Endothelial cell of umbilical vein (primary cell): ENCODE measurements around the gene RBAK. TPM values are rescaled to one million over a fixed set of nuclear protein-coding genes. Genes with fewer than 3 reads are reported as not detected.

ENCODE experiments used
- BruUV-seq: library from RNA; stranded (reverse); fragments of 400-500 nt; replicated peaks from 2 replicates; lab custom pipeline; 2021; lab: Mats Ljungman, UMichigan
- CTCF ChIA-PET: fragments of 300-600, 350-600 bp; sonication (Branson Sonifier 250); formaldehyde crosslinking; loops from one replicate; lab custom pipeline; 2021; ENCODE audit warnings: antibody characterized with exemption, inconsistent platforms; lab: Charles Lee
- POLR2A ChIA-PET: fragments of 300-600, 350-600 bp; sonication (Branson Sonifier 250); formaldehyde crosslinking; loops from one replicate; lab custom pipeline; 2021; ENCODE audit warnings: antibody characterized with exemption, inconsistent platforms; lab: Charles Lee
- DNase-seq: peaks from one replicate; pipeline ENCODE4 v3.0.0-alpha.2; 2011; ENCODE audit warnings: low read depth, low spot score
- FAIRE-seq: peaks from 2 replicates; lab custom pipeline; 2011; peaks lifted over from hg19 to GRCh38; lab: Jason Lieb, UNC
- H2AFZ ChIP-seq: 2 replicates; pipeline ENCODE4 v1.6.0; 2012; ENCODE audit warnings: low read depth, low read length, control low read depth, inconsistent platforms
- H3K27ac ChIP-seq: 2 replicates; pipeline ENCODE4 v1.5.1; 2011; ENCODE audit warnings: low read depth, mild to moderate bottlenecking, control low read depth, low read length, moderate library complexity; ENCODE audit not compliant: insufficient read depth
- H3K27me3 ChIP-seq, 2 experiments: 2 replicates each; pipeline versions ENCODE4 v1.6.0 to v1.6.1; 2011; ENCODE audit warnings: low read length in 2 of 2, mixed read lengths in 1 of 2; ENCODE audit not compliant: control insufficient read depth in 2 of 2, insufficient read depth in 2 of 2
- H3K36me3 ChIP-seq, 2 experiments: 2 replicates in 1 of 2; 3 replicates in 1 of 2; pipeline ENCODE4 v1.5.1; 2011; ENCODE audit warnings: low read length in 2 of 2, mild to moderate bottlenecking in 1 of 2, moderate library complexity in 1 of 2; ENCODE audit not compliant: control insufficient read depth in 2 of 2, insufficient read depth in 2 of 2; ENCODE audit errors: extremely low read depth in 1 of 2
- H3K4me1 ChIP-seq: 3 replicates; pipeline ENCODE4 v1.5.1; 2011; ENCODE audit warnings: mild to moderate bottlenecking, low read length; ENCODE audit not compliant: control insufficient read depth, insufficient read depth; ENCODE audit errors: extremely low read depth
- H3K4me2 ChIP-seq: 2 replicates; pipeline ENCODE4 v1.6.1; 2011; ENCODE audit warnings: low read length, control low read depth, mixed read lengths; ENCODE audit not compliant: insufficient read depth
- H3K4me3 ChIP-seq, 3 experiments: fragments of 200-600 bp in 1 of 3; sonication (generic), shearing (Covaris generic) in 1 of 3; replicated peaks in 1 of 3; 2 replicates each; pipeline ENCODE4 v1.5.1; 2011 to 2016; ENCODE audit warnings: control low read depth in 3 of 3, low read length in 3 of 3, mild to moderate bottlenecking in 2 of 3, inconsistent platforms in 1 of 3, low read depth in 1 of 3, moderate library complexity in 1 of 3; ENCODE audit not compliant: insufficient read depth in 1 of 3
- H3K79me2 ChIP-seq: 2 replicates; pipeline ENCODE4 v1.6.0; 2012; ENCODE audit warnings: low read length, inconsistent platforms; ENCODE audit not compliant: control insufficient read depth, insufficient read depth
- H3K9ac ChIP-seq: replicated peaks from 2 replicates; pipeline ENCODE3; 2011; ENCODE audit warnings: low read length, control low read depth; ENCODE audit not compliant: insufficient read depth; ENCODE audit errors: extremely low read depth
- H3K9me1 ChIP-seq: replicated peaks from 3 replicates; pipeline ENCODE4 v1.6.0; 2011; ENCODE audit warnings: mild to moderate bottlenecking, low read length; ENCODE audit not compliant: control insufficient read depth, insufficient read depth; ENCODE audit errors: extremely low read depth
- H3K9me3 ChIP-seq: replicated peaks from 2 replicates; pipeline ENCODE4 v1.5.1; 2012; ENCODE audit warnings: low read length, inconsistent platforms; ENCODE audit not compliant: control insufficient read depth, insufficient read depth
- H4K20me1 ChIP-seq: replicated peaks from 2 replicates; pipeline ENCODE3; 2011; ENCODE audit warnings: mild to moderate bottlenecking, low read length; ENCODE audit not compliant: control insufficient read depth, insufficient read depth; ENCODE audit errors: extremely low read depth
- CTCF ChIP-seq, 2 donors: IDR thresholded peaks; 1 replicate in 1 of 2; 2 replicates in 1 of 2; pipeline ENCODE4 v1.5.1; 2011; ENCODE audit warnings: low read length in 2 of 2, mild to moderate bottlenecking in 2 of 2, moderate library complexity in 2 of 2, control low read depth in 1 of 2, inconsistent platforms in 1 of 2, low read depth in 1 of 2; ENCODE audit not compliant: insufficient read depth in 1 of 2; ENCODE audit errors: extremely low read depth in 1 of 2
- EZH2 ChIP-seq: IDR thresholded peaks from 2 replicates; pipeline ENCODE4 v1.6.1; 2012; ENCODE audit warnings: borderline replicate concordance, low read depth, mild to moderate bottlenecking, moderate library complexity, low read length, inconsistent platforms; ENCODE audit not compliant: severe bottlenecking
- FOS ChIP-seq: IDR thresholded peaks from 2 replicates; pipeline ENCODE4 v1.6.1; 2011; ENCODE audit warnings: mild to moderate bottlenecking, low read length, moderate library complexity, borderline replicate concordance; ENCODE audit not compliant: insufficient read depth
- GATA2 ChIP-seq: IDR thresholded peaks from 2 replicates; pipeline ENCODE4 v1.7.0; 2011; ENCODE audit warnings: low read depth, mild to moderate bottlenecking, moderate library complexity, mixed read lengths, low read length; ENCODE audit not compliant: insufficient read length, insufficient read depth
- JUN ChIP-seq: IDR thresholded peaks from 2 replicates; pipeline ENCODE4 v1.6.1; 2011; ENCODE audit warnings: borderline replicate concordance, low read depth; ENCODE audit not compliant: insufficient read length, insufficient read depth
- MAX ChIP-seq: IDR thresholded peaks from 2 replicates; pipeline ENCODE4 v1.6.1; 2011; ENCODE audit not compliant: insufficient read depth, insufficient read length
- MYC ChIP-seq: IDR thresholded peaks from one replicate; pipeline ENCODE4 v1.6.1; 2011; ENCODE audit warnings: mild to moderate bottlenecking, low read depth, low read length
- POLR2A ChIP-seq: IDR thresholded peaks from 2 replicates; pipeline ENCODE4 v1.6.1; 2012; ENCODE audit warnings: low read depth, mild to moderate bottlenecking, control low read depth, low read length
- POLR2AphosphoS5 ChIP-seq: IDR thresholded peaks from 2 replicates; pipeline ENCODE4 v1.6.1; 2012; ENCODE audit warnings: low read depth, mild to moderate bottlenecking, control low read depth, low read length, moderate library complexity; ENCODE audit not compliant: insufficient read depth
- dilution Hi-C: fragments of 300-500 bp; cut with MboI; formaldehyde crosslinking; loops from one replicate; pipeline ENCODE4 v1.15.0; 2019; ENCODE audit warnings: low sequenced_read_pairs; ENCODE audit not compliant: extremely low pct_ligation_motif_present
- intact Hi-C: fragments of 100-400 bp; cut with micrococcal nuclease; formaldehyde crosslinking; loops from one replicate; pipeline ENCODE4 v1.10.0; 2022
- polyA plus RNA-seq, 4 experiments: library from polyadenylated mRNA; depleted of rRNA in 3 of 4; stranded (reverse) in 3 of 4; unstranded in 1 of 4; fragments of >200 nt; gene quantifications; 2 replicates each; pipeline versions ENCODE4 v1.2.1 to v1.2.3, GENCODE V29; 2011 to 2012; ENCODE audit warnings: missing spikeins in 1 of 4
- total RNA-seq: library from RNA; stranded (reverse); gene quantifications from 2 replicates; pipeline ENCODE4 v1.2.3, GENCODE V29; 2021

The RBAK gene
- total and polyA plus RNA-seq, 2 donors (not counting 3 experiments of a cell fraction or from before 2014, with no cell fraction given) = 1.4 to 8.6 TPM

- Histone ChIP-seq H3K4me1 (no peaks in the 10 kb centered on the region), H2AFZ (no peak overlapping the region), H3K4me2 (no peak overlapping the region), H3K27me3 (no peaks in the 10 kb centered on the region), H3K36me3 (peaks cover 2 to 3% of the 10 kb centered on the region in 2 experiments), H3K9ac (no peak overlapping the region), H3K27ac (no peak overlapping the region), H3K9me1 (no peaks in the 10 kb centered on the region), H3K4me3 (no peak overlapping the region), H3K9me3 (no peaks in the 10 kb centered on the region), H3K79me2 (no peaks in the 10 kb centered on the region), H4K20me1 (no peaks in the 10 kb centered on the region)
- ChIA-PET CTCF (no interaction called here), POLR2A (no interaction called here)
- DNase-seq = no peak
- BruUV-seq = TSS peak; percentile 7
- intact Hi-C loops (no loop called here), dilution Hi-C loops (no loop called here)
- TF ChIP-seq FOS (no peak), JUN (no peak), GATA2 (no peak), MAX (no peak), CTCF (IDR thresholded peaks at IDR 0.05; ENCODE audit: extremely low read depth in 1 of 2, insufficient read depth in 1 of 2, low read depth in 1 of 2, low read length in 2 of 2) (no peak)
- FAIRE-seq = no peak
Measured at GRCh38 chr7:5001911-5002310, 43.7 kb upstream of the RBAK start.

GRCh38 chr7:5005066-5005465, 40.6 kb upstream of the RBAK start:
- H3K4me2 ChIP-seq = no peak overlapping the region
- no peaks in the 10 kb centered on the region for H3K79me2 ChIP-seq
- H3K36me3 ChIP-seq = no peaks in the 10 kb centered on the region
- no peaks in the 10 kb centered on the region for H3K4me1 ChIP-seq
- DNase-seq = no peak
- BruUV-seq = no TSS peak
- CTCF ChIA-PET = no interaction called here
- H3K27me3 ChIP-seq = no peaks in the 10 kb centered on the region
- H3K4me3 ChIP-seq = no peak overlapping the region
- no peak overlapping the region for H2AFZ ChIP-seq
- H3K9me1 ChIP-seq = no peaks in the 10 kb centered on the region
- no peak overlapping the region for H3K9ac ChIP-seq
- intact Hi-C loops = no loop called here
- POLR2A ChIA-PET = no interaction called here
- no peak for TF ChIP-seq POLR2AphosphoS5
- no peak for TF ChIP-seq FOS
- no peak for TF ChIP-seq CTCF (IDR thresholded peaks at IDR 0.05; ENCODE audit: extremely low read depth in 1 of 2, insufficient read depth in 1 of 2, low read depth in 1 of 2, low read length in 2 of 2)
- TF ChIP-seq GATA2 = no peak
- no peak for TF ChIP-seq JUN
- TF ChIP-seq MYC = no peak
- no peak for TF ChIP-seq EZH2
- TF ChIP-seq MAX = no peak
- TF ChIP-seq POLR2A = no peak
- dilution Hi-C loops = no loop called here
- FAIRE-seq = no peak
- H3K27ac ChIP-seq = no peak overlapping the region
- H4K20me1 ChIP-seq = no peaks in the 10 kb centered on the region
- no peaks in the 10 kb centered on the region for H3K9me3 ChIP-seq
